HCT116 (cell line): Measurements from ENCODE around the gene SPIN2A. TPM values are rescaled to one million over a fixed set of nuclear protein-coding genes. Genes with fewer than 3 reads are reported as not detected.

Experiments used
- ATAC-seq: fragments of 200-7000 bp; cut with Tn5 transposase; 2 replicates; pipeline ENCODE4 v1.9.1; 2020; ENCODE audit warnings: mild to moderate bottlenecking, moderate library complexity
- BruUV-seq: library from RNA; stranded (reverse); fragments of 400-500 nt; replicated peaks from 2 replicates; lab custom pipeline; 2021; lab: Mats Ljungman, UMichigan
- CTCF ChIA-PET: fragments of 300-600 bp; sonication (Branson Sonifier 250); formaldehyde crosslinking; loops from one replicate; lab custom pipeline; 2021; ENCODE audit warnings: antibody characterized with exemption; lab: Charles Lee
- POLR2A ChIA-PET: fragments of 300-600, 350-600 bp; sonication (Branson Sonifier 250); formaldehyde crosslinking; loops from one replicate; lab custom pipeline; 2021; ENCODE audit warnings: antibody characterized with exemption; lab: Charles Lee
- RAD21 ChIA-PET, 2 experiments: fragments of 300-600 bp; sonication (Branson Sonifier 250); formaldehyde crosslinking; loops; one replicate each; lab custom pipeline; 2023; ENCODE audit warnings: low total read pairs in 2 of 2; ENCODE audit not compliant: uncharacterized antibody in 2 of 2, unreplicated experiment in 2 of 2, low non-redundant PET in 1 of 2; lab: Charles Lee
- DNase-seq: peaks from one replicate; pipeline ENCODE4 v3.0.0-alpha.2; 2010; ENCODE audit warnings: low read depth, low spot score
- H2AFZ ChIP-seq: fragments of 200-600 bp; shearing (Covaris generic), sonication (generic); 2 replicates; pipeline ENCODE4 v1.6.1; 2017; ENCODE audit warnings: low read depth, mixed run types, mixed read lengths, antibody characterized with exemption, low read length; ENCODE audit not compliant: poor library complexity, severe bottlenecking
- H3K27ac ChIP-seq: 2 replicates; pipeline ENCODE4 v1.5.1; 2012; ENCODE audit warnings: low read depth, low read length
- H3K27me3 ChIP-seq: fragments of 200-600 bp; sonication (generic); 2 replicates; pipeline ENCODE4 v1.6.1; 2016; ENCODE audit warnings: mixed run types, low read length, mixed read lengths; ENCODE audit not compliant: insufficient read depth
- H3K36me3 ChIP-seq, 2 experiments: fragments of 200-500 bp in 1 of 2; fragments of 200-600 bp in 1 of 2; sonication (Bioruptor generic) in 1 of 2; sonication (generic) in 1 of 2; 2 replicates each; pipeline versions ENCODE4 v1.5.1 to v1.6.1; 2014 to 2016; ENCODE audit warnings: low read length in 2 of 2, inconsistent platforms in 1 of 2, mixed read lengths in 1 of 2, mixed run types in 1 of 2; ENCODE audit not compliant: insufficient read depth in 2 of 2, control insufficient read depth in 1 of 2
- H3K4me1 ChIP-seq, 2 experiments: fragments of 200-600 bp in 1 of 2; sonication (generic) in 1 of 2; 2 replicates each; pipeline versions ENCODE4 v1.5.1 to v1.6.1; 2012 to 2017; ENCODE audit warnings: low read length in 2 of 2, inconsistent platforms in 1 of 2, mild to moderate bottlenecking in 1 of 2, mixed read lengths in 1 of 2, mixed run types in 1 of 2, moderate library complexity in 1 of 2; ENCODE audit not compliant: insufficient read depth in 2 of 2, control insufficient read depth in 1 of 2
- H3K4me2 ChIP-seq: fragments of 200-600 bp; sonication (generic); 2 replicates; pipeline ENCODE4 v1.6.1; 2017; ENCODE audit warnings: mixed run types, low read length, mixed read lengths
- H3K4me3 ChIP-seq, 2 experiments: fragments of 200-600 bp in 1 of 2; sonication (generic) in 1 of 2; replicated peaks in 1 of 2; 2 replicates each; pipeline ENCODE4 v1.5.1; 2011 to 2016; ENCODE audit warnings: low read length in 2 of 2, control low read depth in 1 of 2, low read depth in 1 of 2, mild to moderate bottlenecking in 1 of 2, mixed read lengths in 1 of 2, mixed run types in 1 of 2
- H3K79me2 ChIP-seq: fragments of 200-600 bp; sonication (generic); 2 replicates; pipeline ENCODE4 v1.6.1; 2017; ENCODE audit warnings: mild to moderate bottlenecking, mixed run types, low read length, moderate library complexity, mixed read lengths; ENCODE audit not compliant: insufficient read depth
- H3K9ac ChIP-seq: fragments of 200-600 bp; sonication (generic); 2 replicates; pipeline ENCODE4 v1.6.1; 2016; ENCODE audit warnings: low read length, mixed read lengths
- H3K9me2 ChIP-seq: fragments of 200-600 bp; sonication (generic), shearing (Covaris generic); 2 replicates; pipeline ENCODE4 v1.6.1; 2017; ENCODE audit warnings: mixed run types, mild to moderate bottlenecking, moderate library complexity; ENCODE audit not compliant: insufficient read depth
- H3K9me3 ChIP-seq, 2 experiments: fragments of 200-500 bp in 1 of 2; fragments of 200-600 bp in 1 of 2; sonication (Bioruptor generic) in 1 of 2; sonication (generic) in 1 of 2; 2 replicates each; pipeline ENCODE4 v1.6.1; 2014 to 2017; ENCODE audit warnings: low read length in 2 of 2, mixed read lengths in 2 of 2, inconsistent platforms in 1 of 2, low read depth in 1 of 2, mild to moderate bottlenecking in 1 of 2, mixed run types in 1 of 2, moderate library complexity in 1 of 2; ENCODE audit not compliant: control insufficient read depth in 1 of 2, insufficient read depth in 1 of 2
- H4K20me1 ChIP-seq: fragments of 200-600 bp; sonication (generic), shearing (Covaris generic); 2 replicates; pipeline ENCODE4 v1.6.1; 2017; ENCODE audit warnings: mixed run types, mild to moderate bottlenecking, moderate library complexity; ENCODE audit not compliant: insufficient read depth
- CBX3 ChIP-seq: IDR thresholded peaks from 2 replicates; pipeline ENCODE4 v1.6.1; 2012; ENCODE audit warnings: low read depth
- CTCF ChIP-seq, 3 experiments: fragments of 200-600 bp in 1 of 3; sonication (generic) in 1 of 3; IDR thresholded peaks in 2 of 3; conservative IDR thresholded peaks in 1 of 3; 2 replicates each; pipeline ENCODE4 v1.5.1; 2012 to 2017; ENCODE audit warnings: low read depth in 2 of 3, low read length in 2 of 3, antibody characterized with exemption in 1 of 3, borderline replicate concordance in 1 of 3, control low read depth in 1 of 3, mild to moderate bottlenecking in 1 of 3, mixed read lengths in 1 of 3, mixed run types in 1 of 3, moderate library complexity in 1 of 3; ENCODE audit not compliant: insufficient read depth in 1 of 3
- EGR1 ChIP-seq: IDR thresholded peaks from 2 replicates; pipeline ENCODE4 v1.6.1; 2012; ENCODE audit warnings: low read depth
- ELF1 ChIP-seq: IDR thresholded peaks from 2 replicates; pipeline ENCODE4 v1.6.1; 2012; ENCODE audit warnings: low read depth, borderline replicate concordance
- JUND ChIP-seq: IDR thresholded peaks from 2 replicates; pipeline ENCODE4 v1.6.1; 2012
- ZBTB33 ChIP-seq: IDR thresholded peaks from 2 replicates; pipeline ENCODE4 v1.6.1; 2011; ENCODE audit warnings: mild to moderate bottlenecking, low read length, moderate library complexity; ENCODE audit not compliant: insufficient replicate concordance; ENCODE audit errors: extremely low read depth
- ZNF274 ChIP-seq: fragments of 200-500 bp; sonication (Bioruptor generic); IDR thresholded peaks from 2 replicates; pipeline ENCODE4 v1.6.1; 2014; ENCODE audit warnings: mild to moderate bottlenecking, low read depth, low read length, inconsistent platforms
- intact Hi-C: fragments of 100-400 bp; cut with micrococcal nuclease; formaldehyde crosslinking; loops from 2 replicates; pipeline ENCODE4 v1.10.0; 2022
- total RNA-seq: library from RNA; stranded (reverse); gene quantifications from one replicate; pipeline ENCODE4 v1.2.1, GENCODE V29; 2021; ENCODE audit not compliant: unreplicated experiment

Gene SPIN2A
- total RNA-seq, 1 experiment from 2014 or later = 0.54 TPM

DNA sequence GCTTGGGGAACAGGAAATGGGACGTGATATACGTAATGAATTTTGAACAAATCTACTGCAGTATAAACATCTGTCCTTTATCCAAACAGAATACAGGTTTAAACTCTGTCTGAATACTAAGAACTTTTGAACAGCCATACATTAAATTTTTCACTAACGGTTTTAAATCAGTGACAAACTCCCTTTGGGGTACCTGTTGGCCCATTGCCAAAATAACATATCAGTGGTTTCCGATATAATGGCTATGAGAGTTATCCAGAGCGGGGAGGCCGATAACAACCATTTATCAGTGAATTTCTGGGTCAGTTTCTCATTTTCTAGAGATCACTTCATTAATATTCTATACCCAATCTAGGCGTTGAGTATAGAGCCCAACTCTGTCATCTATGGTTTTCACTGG is 5.2 kb downstream of the SPIN2A start (continued):
- TF ChIP-seq CTCF (IDR thresholded peaks at IDR 0.05 in 2 of 3, conservative IDR thresholded peaks at IDR 0.05 in 1 of 3; ENCODE audit: borderline replicate concordance in 1 of 3, insufficient read depth in 1 of 3, low read depth in 2 of 3, low read length in 2 of 3) = no peak
- no peak for TF ChIP-seq CBX3
- no peak for TF ChIP-seq EGR1
- TF ChIP-seq ZBTB33 = no peak

DNA sequence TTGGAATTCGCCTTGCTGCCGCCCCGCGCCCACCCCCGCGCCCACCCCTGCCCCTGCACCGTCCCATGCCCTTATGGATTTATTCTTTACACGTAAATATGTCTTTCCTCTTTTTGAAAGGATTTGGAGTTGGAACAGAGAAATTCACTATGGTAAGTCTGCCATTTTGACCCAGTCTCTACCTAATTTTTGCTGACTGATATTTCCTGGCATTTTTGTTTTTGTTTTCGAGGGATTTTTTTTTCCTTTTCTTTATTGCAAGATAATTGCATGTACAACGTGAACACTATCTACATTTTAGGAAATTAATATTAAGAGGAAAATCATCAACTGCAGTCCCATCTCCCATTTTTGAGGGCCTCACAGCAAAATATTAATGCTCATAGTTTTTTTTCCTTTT is 15.4 kb downstream of the SPIN2A start:
- Histone ChIP-seq H2AFZ (no peak overlapping the region), H3K36me3 (no peaks in the 10 kb centered on the region), H3K9me3 (no peaks in the 10 kb centered on the region), H3K27me3 (no peaks in the 10 kb centered on the region), H3K27ac (no peak overlapping the region), H3K4me2 (peak overlapping the region; percentile 72), H3K9me2 (no peaks in the 10 kb centered on the region), H3K79me2 (no peaks in the 10 kb centered on the region), H3K4me3 (peak overlapping the region; percentile 57 to 63), H4K20me1 (no peaks in the 10 kb centered on the region), H3K4me1 (no peaks in the 10 kb centered on the region), H3K9ac (peak overlapping the region; percentile 62)
- BruUV-seq = no TSS peak
- intact Hi-C loops = loop anchor here (5.0 kb wide), 1 partner anchor 125 kb away; the partner anchor contains the start of gene SPIN3
- ChIA-PET RAD21 (no interaction called here), POLR2A (interaction anchor here (0.8 kb wide), 1 partner anchor 32 kb away, joined by 3 read pairs; no protein-coding TSS in a partner anchor), CTCF (no interaction called here)
- TF ChIP-seq ZNF274 (no peak), ZBTB33 (no peak), JUND (no peak), ELF1 (peak; percentile 2; the same call in 1 of the 2 replicates)
- no peak for DNase-seq
- no peak for ATAC-seq
